ENCODE data around the gene EAF2. TPM values are rescaled to one million over a fixed set of nuclear protein-coding genes. Genes with fewer than 3 reads are reported as not detected.

Gene EAF2
- total RNA-seq, 4 donors from 2014 or later: 1.3 to 4.5 (median 1.4) TPM; not detected in 1

- 89 to 94% methylated on average over 2 of the region's 2 CpGs for WGBS, 2 donors
- TF ChIP-seq POLR2A (IDR thresholded peaks at IDR 0.05): no peak
- TF ChIP-seq, protein P1, sequence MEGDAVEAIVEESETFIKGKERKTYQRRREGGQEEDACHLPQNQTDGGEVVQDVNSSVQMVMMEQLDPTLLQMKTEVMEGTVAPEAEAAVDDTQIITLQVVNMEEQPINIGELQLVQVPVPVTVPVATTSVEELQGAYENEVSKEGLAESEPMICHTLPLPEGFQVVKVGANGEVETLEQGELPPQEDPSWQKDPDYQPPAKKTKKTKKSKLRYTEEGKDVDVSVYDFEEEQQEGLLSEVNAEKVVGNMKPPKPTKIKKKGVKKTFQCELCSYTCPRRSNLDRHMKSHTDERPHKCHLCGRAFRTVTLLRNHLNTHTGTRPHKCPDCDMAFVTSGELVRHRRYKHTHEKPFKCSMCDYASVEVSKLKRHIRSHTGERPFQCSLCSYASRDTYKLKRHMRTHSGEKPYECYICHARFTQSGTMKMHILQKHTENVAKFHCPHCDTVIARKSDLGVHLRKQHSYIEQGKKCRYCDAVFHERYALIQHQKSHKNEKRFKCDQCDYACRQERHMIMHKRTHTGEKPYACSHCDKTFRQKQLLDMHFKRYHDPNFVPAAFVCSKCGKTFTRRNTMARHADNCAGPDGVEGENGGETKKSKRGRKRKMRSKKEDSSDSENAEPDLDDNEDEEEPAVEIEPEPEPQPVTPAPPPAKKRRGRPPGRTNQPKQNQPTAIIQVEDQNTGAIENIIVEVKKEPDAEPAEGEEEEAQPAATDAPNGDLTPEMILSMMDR (IDR thresholded peaks at IDR 0.05): no peak
- DNase-seq (ENCODE audit: low spot score in 2 of 2): no peak
- intact Hi-C loops (cut with DNase I; ENCODE audit: low total_unique reads): no loop called here
- H3K4me3 ChIP-seq (ENCODE audit: low read depth, poor library complexity, severe bottlenecking): no peak overlapping the region
These were observed 13.4 kb upstream of the EAF2 start for GRCh38 chr3:121821421-121822199.

DNA sequence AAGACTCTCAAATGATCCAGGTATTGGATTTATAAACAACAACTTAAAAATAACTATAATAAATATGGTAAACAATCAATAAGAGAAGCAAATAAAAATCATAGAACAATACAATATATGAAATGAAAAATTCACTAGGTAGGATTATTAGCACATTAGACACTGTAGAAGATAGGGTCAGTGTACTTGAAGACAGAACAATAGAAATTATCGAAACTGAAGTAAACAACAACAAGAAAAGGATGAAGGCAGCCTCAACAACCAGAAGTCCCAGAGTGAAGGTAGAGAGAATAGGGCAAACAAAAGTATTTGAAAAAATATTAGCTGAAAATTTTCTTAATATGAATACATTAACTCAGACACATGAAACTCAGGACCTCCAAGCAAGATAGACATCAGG, 12.0 kb upstream of the EAF2 start:
- no peak for DNase-seq (ENCODE audit: low spot score in 2 of 2)
- TF ChIP-seq, protein P1 (IDR thresholded peaks at IDR 0.05): no peak
- TF ChIP-seq POLR2A (IDR thresholded peaks at IDR 0.05): no peak
- 94 to 97% methylated on average over 1 of the region's 1 CpG for WGBS, 2 donors
- intact Hi-C loops (cut with DNase I; ENCODE audit: low total_unique reads): no loop called here
- no peak overlapping the region for H3K4me3 ChIP-seq (ENCODE audit: low read depth, poor library complexity, severe bottlenecking)

DNA sequence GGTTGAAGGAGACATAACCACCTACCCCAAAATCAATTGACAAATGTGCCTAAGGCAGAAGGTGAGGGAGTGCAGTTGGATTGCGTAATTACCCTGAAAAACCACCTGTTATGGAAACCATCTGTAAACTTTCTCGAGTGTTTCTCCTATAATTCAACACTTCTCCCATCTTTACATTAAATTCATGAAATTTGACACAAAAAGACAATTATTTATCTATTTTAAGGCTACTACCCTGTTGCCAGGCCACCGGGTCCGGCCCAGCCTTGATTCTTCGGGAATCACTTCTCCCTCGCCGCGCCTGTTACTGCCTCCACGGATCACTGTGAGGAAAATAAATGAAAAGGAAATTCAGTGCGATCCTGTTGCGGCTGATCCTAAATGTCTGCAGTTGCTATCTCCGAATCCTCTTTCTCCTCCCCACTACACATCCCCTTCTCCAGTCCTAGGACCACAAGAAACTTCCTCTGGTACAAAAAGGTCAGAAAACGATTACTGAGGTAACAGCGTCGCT, 795 bp upstream of the EAF2 start:
- intact Hi-C loops (cut with DNase I; ENCODE audit: low total_unique reads): no loop called here
- no peak for TF ChIP-seq POLR2A (IDR thresholded peaks at IDR 0.05)
- TF ChIP-seq, protein P1 (IDR thresholded peaks at IDR 0.05): no peak
- H3K4me3 ChIP-seq (ENCODE audit: low read depth, poor library complexity, severe bottlenecking): peak overlapping the region; percentile 64
- DNase-seq (ENCODE audit: low spot score in 2 of 2): no peak
- 6% methylated on average over 15 of the region's 15 CpGs for WGBS, 2 donors

DNA sequence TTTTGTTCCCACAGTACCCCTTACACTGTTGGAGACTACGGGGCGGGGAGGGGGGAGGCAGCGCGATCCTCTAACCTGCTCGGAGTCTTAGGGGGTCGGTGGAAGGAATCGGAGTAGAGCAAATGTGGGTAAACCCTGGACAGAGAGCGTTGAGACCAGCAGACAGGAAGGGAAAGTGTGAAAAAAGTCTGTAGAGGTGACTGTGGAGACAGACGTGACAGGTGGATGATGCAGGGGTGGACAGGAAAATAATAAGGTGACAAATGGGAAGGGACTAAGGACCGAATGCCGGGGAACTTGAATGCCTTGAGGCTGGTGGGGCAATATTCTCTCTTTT, 424 bp downstream of the EAF2 start:
- WGBS, 2 donors: 1 to 2% methylated on average over 11 of the region's 11 CpGs
- intact Hi-C loops (cut with DNase I; ENCODE audit: low total_unique reads): no loop called here
- DNase-seq (ENCODE audit: low spot score in 2 of 2): no peak
- H3K4me3 ChIP-seq (ENCODE audit: low read depth, poor library complexity, severe bottlenecking): peak overlapping the region; percentile 59
- TF ChIP-seq POLR2A (IDR thresholded peaks at IDR 0.05): no peak
- TF ChIP-seq, protein P1 (IDR thresholded peaks at IDR 0.05): no peak

GRCh38 chr3:121836064-121836463, 1.1 kb downstream of the EAF2 start:
- TF ChIP-seq, protein P1 (IDR thresholded peaks at IDR 0.05): no peak
- no peak for TF ChIP-seq POLR2A (IDR thresholded peaks at IDR 0.05)
- no peak for DNase-seq (ENCODE audit: low spot score in 2 of 2)
- intact Hi-C loops (cut with DNase I; ENCODE audit: low total_unique reads): no loop called here
- 76 to 80% methylated on average over 4 of the region's 4 CpGs for WGBS, 2 donors
- no peak overlapping the region for H3K4me3 ChIP-seq (ENCODE audit: low read depth, poor library complexity, severe bottlenecking)

Measured in lower leg skin (tissue), 4 donors.